ENCODE data around the gene NTRK2. TPM values are rescaled to one million over a fixed set of nuclear protein-coding genes. Genes with fewer than 3 reads are reported as not detected.

Gene NTRK2
- total and polyA plus RNA-seq, 4 donors = 0.26 to 1.4 (median 0.56) TPM

- H3K36me3 ChIP-seq (ENCODE audit: control insufficient read depth in 4 of 4, insufficient read depth in 3 of 4, low read depth in 1 of 4, low read length in 3 of 4) = no peaks in the 10 kb centered on the region
- H3K9ac ChIP-seq (ENCODE audit: low read depth in 1 of 2, low read length in 2 of 2) = no peak overlapping the region
- no peak overlapping the region for H3K27ac ChIP-seq (ENCODE audit: low read depth in 1 of 2, low read length in 2 of 2)
- no peak overlapping the region for H3K4me3 ChIP-seq (ENCODE audit: low read depth in 1 of 3, low read length in 3 of 3)
- WGBS = 76% methylated on average over 3 of the region's 3 CpGs
- TF ChIP-seq FOXA2 (IDR thresholded peaks at IDR 0.05) = no peak
- TF ChIP-seq JUND (IDR thresholded peaks at IDR 0.05) = no peak
- no peak for TF ChIP-seq GABPA (IDR thresholded peaks at IDR 0.05 in 1 of 2, conservative IDR thresholded peaks at IDR 0.05 in 1 of 2)
- TF ChIP-seq FOXA1 (IDR thresholded peaks at IDR 0.05) = no peak
- no peak for TF ChIP-seq HNF4G (IDR thresholded peaks at IDR 0.05)
- TF ChIP-seq SP1 (IDR thresholded peaks at IDR 0.05) = no peak
- TF ChIP-seq HNF4A (conservative IDR thresholded peaks at IDR 0.05) = no peak
- TF ChIP-seq EGR1 (IDR thresholded peaks at IDR 0.05; ENCODE audit: low read depth in 2 of 2) = no peak
- TF ChIP-seq CTCF (IDR thresholded peaks at IDR 0.05; ENCODE audit: low read depth, low read length, missing input control) = no peak
- TF ChIP-seq NR2F2 (IDR thresholded peaks at IDR 0.05) = no peak
- no peak for TF ChIP-seq TAF1 (conservative IDR thresholded peaks at IDR 0.05)
- H3K9me3 ChIP-seq (ENCODE audit: control insufficient read depth in 4 of 4, low read length in 3 of 4) = no peaks in the 10 kb centered on the region
- DNase-seq (ENCODE audit: low spot score) = no peak
- H3K27me3 ChIP-seq (ENCODE audit: control insufficient read depth in 4 of 4, insufficient read depth in 4 of 4, low read length in 3 of 4) = peaks cover 0 to 4% (median 0%) of the 10 kb centered on the region in 4 donors
- H3K4me1 ChIP-seq (ENCODE audit: control insufficient read depth in 4 of 4, insufficient read depth in 4 of 4, low read length in 3 of 4) = no peaks in the 10 kb centered on the region
Measured at GRCh38 chr9:84751921-84752320, 82.4 kb downstream of the NTRK2 start.

- Histone ChIP-seq H3K27me3 (ENCODE audit: control insufficient read depth in 4 of 4, insufficient read depth in 4 of 4, low read length in 3 of 4) (peaks cover 0 to 7% (median 0%) of the 10 kb centered on the region in 4 donors), H3K36me3 (ENCODE audit: control insufficient read depth in 4 of 4, insufficient read depth in 3 of 4, low read depth in 1 of 4, low read length in 3 of 4) (no peaks in the 10 kb centered on the region), H3K4me1 (ENCODE audit: control insufficient read depth in 4 of 4, insufficient read depth in 4 of 4, low read length in 3 of 4) (no peaks in the 10 kb centered on the region), H3K9me3 (ENCODE audit: control insufficient read depth in 4 of 4, low read length in 3 of 4) (no peaks in the 10 kb centered on the region), H3K27ac (ENCODE audit: low read depth in 1 of 2, low read length in 2 of 2) (no peak overlapping the region), H3K4me3 (ENCODE audit: low read depth in 1 of 3, low read length in 3 of 3) (no peak overlapping the region), H3K9ac (ENCODE audit: low read depth in 1 of 2, low read length in 2 of 2) (no peak overlapping the region)
- TF ChIP-seq FOXA2 (IDR thresholded peaks at IDR 0.05) (no peak), RXRA (IDR thresholded peaks at IDR 0.05) (no peak), ATF3 (IDR thresholded peaks at IDR 0.05) (no peak), YY1 (IDR thresholded peaks at IDR 0.05) (no peak), SP1 (IDR thresholded peaks at IDR 0.05) (no peak), JUND (IDR thresholded peaks at IDR 0.05) (no peak), RAD21 (IDR thresholded peaks at IDR 0.05) (no peak), MAX (IDR thresholded peaks at IDR 0.05) (no peak), NR2F2 (IDR thresholded peaks at IDR 0.05) (no peak), ZBTB33 (IDR thresholded peaks at IDR 0.05) (no peak), TAF1 (conservative IDR thresholded peaks at IDR 0.05) (no peak)
- no peak for DNase-seq (ENCODE audit: low spot score)
- 59% methylated on average over 3 of the region's 3 CpGs for WGBS
Measured at GRCh38 chr9:84754461-84754860, 84.9 kb downstream of the NTRK2 start.
